Mesothelial cell of epicardium (in vitro differentiated cells): ENCODE results near the gene RTN4. TPM values are rescaled to one million over a fixed set of nuclear protein-coding genes. Genes with fewer than 3 reads are reported as not detected.
A peak's percentile ranks its signal among the peaks of the same experiment; 100 is the strongest.

Source experiments
- DNase-seq, 2 experiments: peaks; one replicate each; pipeline ENCODE4 v3.0.0; 2021; ENCODE audit warnings: low spot score in 2 of 2; ENCODE audit not compliant: unreplicated experiment in 2 of 2
- H3K27ac Mint-ChIP-seq: 2 replicates; pipeline ENCODE4 v1.8.0; 2021; ENCODE audit warnings: mixed read lengths
- H3K27me3 Mint-ChIP-seq: 2 replicates; pipeline ENCODE4 v1.8.0; 2021; ENCODE audit warnings: low read depth, mixed read lengths
- H3K36me3 Mint-ChIP-seq: 2 replicates; pipeline ENCODE4 v1.8.0; 2021; ENCODE audit warnings: mixed read lengths
- H3K4me1 Mint-ChIP-seq: 2 replicates; pipeline ENCODE4 v1.8.0; 2021; ENCODE audit warnings: mixed read lengths
- H3K4me3 Mint-ChIP-seq: 2 replicates; pipeline ENCODE4 v1.8.0; 2021; ENCODE audit warnings: mild to moderate bottlenecking, moderate library complexity, mixed read lengths
- H3K9me3 Mint-ChIP-seq: 2 replicates; pipeline ENCODE4 v1.8.0; 2021; ENCODE audit warnings: mixed read lengths
- CTCF ChIP-seq: fragments of 200-600 bp; sonication (generic); IDR thresholded peaks from one replicate; pipeline ENCODE4 v1.5.0; 2021; ENCODE audit warnings: antibody characterized with exemption; ENCODE audit not compliant: unreplicated experiment
- total RNA-seq: library from RNA; stranded (reverse); gene quantifications from 3 replicates; pipeline ENCODE4 v1.2.1, GENCODE V29; 2021

Gene RTN4
- total RNA-seq: 173 to 179 TPM (median 178 TPM) in 3 replicates

DNA sequence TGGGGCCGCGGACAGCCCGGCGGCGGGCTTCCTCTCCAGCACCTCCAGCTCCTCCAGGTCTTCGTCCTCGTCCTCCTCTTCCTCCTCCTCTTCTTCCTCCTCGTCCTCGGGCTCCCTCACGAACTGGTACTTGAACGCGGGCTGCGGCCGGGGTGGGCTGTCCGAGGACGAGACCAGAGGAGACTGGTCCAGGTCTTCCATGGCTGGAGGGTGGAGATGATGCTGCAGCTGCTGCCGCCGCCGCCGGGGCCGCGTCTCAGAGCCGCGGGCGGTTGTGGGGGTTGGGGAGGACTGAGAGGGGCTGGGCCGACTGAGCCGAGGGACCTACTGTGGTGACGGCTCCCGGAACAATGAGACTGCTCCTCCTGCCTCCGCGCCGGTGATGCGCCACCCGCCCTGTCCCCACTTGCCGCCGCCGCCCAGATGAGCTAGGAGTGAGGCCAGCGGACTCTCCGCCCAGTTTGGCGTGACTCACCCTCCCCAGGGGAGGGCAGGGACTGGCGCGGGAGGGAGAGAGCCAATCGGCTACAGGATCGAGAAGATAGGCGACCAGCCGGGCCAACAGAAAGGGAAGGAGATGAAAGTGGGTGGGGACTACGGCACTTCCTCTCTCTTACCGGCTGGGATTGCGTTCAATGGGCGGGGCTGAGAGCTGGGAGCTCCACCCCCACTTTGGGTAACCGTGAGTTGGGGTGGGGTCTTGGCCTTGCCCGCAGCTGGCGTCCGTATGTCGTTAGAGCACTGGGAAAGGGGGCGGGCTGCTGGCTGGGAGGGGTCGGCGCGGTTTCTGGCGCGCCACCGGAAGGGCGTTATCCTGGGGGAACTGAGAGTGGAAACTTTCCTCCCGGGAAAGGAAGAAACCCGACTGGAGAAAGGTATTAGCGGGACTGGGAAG lies at the start of gene RTN4:
Gene RTN4, minus strand, starts transcription at position 352 of the 895 bp plus-strand sequence. Its CDS starts 151 bp downstream, at position 201.
- TF ChIP-seq CTCF: no peak
- H3K36me3 Mint-ChIP-seq: no peaks in the 10 kb centered on the region
- peaks cover 42% of the 10 kb centered on the region for H3K4me1 Mint-ChIP-seq
- DNase-seq: peak; percentile 93 to 96
- peak within 1 kb of the TSS; percentile 99 for H3K27ac Mint-ChIP-seq
- H3K4me3 Mint-ChIP-seq: peak within 1 kb of the TSS; percentile 96
- no peaks in the 10 kb centered on the region for H3K27me3 Mint-ChIP-seq
- no peaks in the 10 kb centered on the region for H3K9me3 Mint-ChIP-seq

- DNase-seq: no peak
- Mint-ChIP-seq H3K36me3 (no peaks in the 10 kb centered on the region), H3K9me3 (no peaks in the 10 kb centered on the region), H3K27me3 (no peaks in the 10 kb centered on the region), H3K4me3 (no peak overlapping the region), H3K4me1 (peaks cover 2% of the 10 kb centered on the region), H3K27ac (no peak overlapping the region)
- no peak for TF ChIP-seq CTCF
Observed at GRCh38 chr2:55099493-55099877, 49.2 kb upstream of the RTN4 start.

GRCh38 chr2:55097461-55098410 lies 47.5 kb upstream of the RTN4 start:
- Mint-ChIP-seq H3K27ac (no peak overlapping the region), H3K27me3 (no peaks in the 10 kb centered on the region), H3K4me3 (no peak overlapping the region), H3K4me1 (peaks cover 6% of the 10 kb centered on the region), H3K9me3 (no peaks in the 10 kb centered on the region), H3K36me3 (no peaks in the 10 kb centered on the region)
- DNase-seq: no peak
- TF ChIP-seq CTCF: no peak

- H3K4me3 Mint-ChIP-seq: no peak overlapping the region
- H3K36me3 Mint-ChIP-seq: no peaks in the 10 kb centered on the region
- H3K27me3 Mint-ChIP-seq: no peaks in the 10 kb centered on the region
- H3K9me3 Mint-ChIP-seq: no peaks in the 10 kb centered on the region
- no peak for TF ChIP-seq CTCF
- DNase-seq: no peak
- H3K4me1 Mint-ChIP-seq: peaks cover 6% of the 10 kb centered on the region
- H3K27ac Mint-ChIP-seq: no peak overlapping the region
Observed at GRCh38 chr2:55097082-55097460, 46.8 kb upstream of the RTN4 start.

GRCh38 chr2:55096586-55096985 lies 46.3 kb upstream of the RTN4 start:
- H3K27ac Mint-ChIP-seq: no peak overlapping the region
- H3K36me3 Mint-ChIP-seq: no peaks in the 10 kb centered on the region
- peaks cover 6% of the 10 kb centered on the region for H3K4me1 Mint-ChIP-seq
- DNase-seq: no peak
- no peaks in the 10 kb centered on the region for H3K27me3 Mint-ChIP-seq
- no peak overlapping the region for H3K4me3 Mint-ChIP-seq
- H3K9me3 Mint-ChIP-seq: no peaks in the 10 kb centered on the region
- no peak for TF ChIP-seq CTCF
